ENCODE results near the gene DOK7.

DNA sequence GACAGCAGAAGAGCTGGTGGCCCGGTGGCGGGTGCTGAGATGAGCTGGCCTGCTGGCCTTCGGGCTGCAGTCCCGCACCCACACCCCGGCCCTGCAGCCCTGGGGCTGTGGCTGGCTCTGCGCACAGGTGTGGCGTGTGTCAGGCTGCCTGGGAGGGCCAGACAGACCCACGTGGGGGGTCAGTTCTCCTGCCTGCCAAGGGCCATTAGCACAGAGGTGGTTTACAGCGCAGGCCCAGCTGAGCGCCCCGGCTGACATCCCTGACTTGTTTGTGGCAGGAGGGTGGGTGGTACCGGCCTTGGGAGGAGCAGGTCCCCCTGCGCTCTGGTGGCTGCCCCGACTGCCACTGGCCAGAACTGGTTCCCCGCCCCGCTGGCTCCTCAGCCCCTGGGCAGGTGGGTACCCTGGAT, 30.7 kb upstream of the DOK7 start:
- TF ChIP-seq, protein P1, sequence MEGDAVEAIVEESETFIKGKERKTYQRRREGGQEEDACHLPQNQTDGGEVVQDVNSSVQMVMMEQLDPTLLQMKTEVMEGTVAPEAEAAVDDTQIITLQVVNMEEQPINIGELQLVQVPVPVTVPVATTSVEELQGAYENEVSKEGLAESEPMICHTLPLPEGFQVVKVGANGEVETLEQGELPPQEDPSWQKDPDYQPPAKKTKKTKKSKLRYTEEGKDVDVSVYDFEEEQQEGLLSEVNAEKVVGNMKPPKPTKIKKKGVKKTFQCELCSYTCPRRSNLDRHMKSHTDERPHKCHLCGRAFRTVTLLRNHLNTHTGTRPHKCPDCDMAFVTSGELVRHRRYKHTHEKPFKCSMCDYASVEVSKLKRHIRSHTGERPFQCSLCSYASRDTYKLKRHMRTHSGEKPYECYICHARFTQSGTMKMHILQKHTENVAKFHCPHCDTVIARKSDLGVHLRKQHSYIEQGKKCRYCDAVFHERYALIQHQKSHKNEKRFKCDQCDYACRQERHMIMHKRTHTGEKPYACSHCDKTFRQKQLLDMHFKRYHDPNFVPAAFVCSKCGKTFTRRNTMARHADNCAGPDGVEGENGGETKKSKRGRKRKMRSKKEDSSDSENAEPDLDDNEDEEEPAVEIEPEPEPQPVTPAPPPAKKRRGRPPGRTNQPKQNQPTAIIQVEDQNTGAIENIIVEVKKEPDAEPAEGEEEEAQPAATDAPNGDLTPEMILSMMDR (IDR thresholded peaks at IDR 0.05; ENCODE audit: low read depth, low read length, missing input control) = no peak
- TF ChIP-seq SP1 (IDR thresholded peaks at IDR 0.05) (no peak), GABPA (IDR thresholded peaks at IDR 0.05 in 1 of 2, conservative IDR thresholded peaks at IDR 0.05 in 1 of 2) (no peak), HNF4G (IDR thresholded peaks at IDR 0.05) (no peak), FOXA1 (IDR thresholded peaks at IDR 0.05) (no peak), FOXA2 (IDR thresholded peaks at IDR 0.05) (no peak), YY1 (IDR thresholded peaks at IDR 0.05) (no peak), TAF1 (conservative IDR thresholded peaks at IDR 0.05) (no peak), RXRA (IDR thresholded peaks at IDR 0.05) (no peak), RAD21 (IDR thresholded peaks at IDR 0.05) (no peak), ATF3 (IDR thresholded peaks at IDR 0.05) (no peak)
- TF ChIP-seq, protein P2, sequence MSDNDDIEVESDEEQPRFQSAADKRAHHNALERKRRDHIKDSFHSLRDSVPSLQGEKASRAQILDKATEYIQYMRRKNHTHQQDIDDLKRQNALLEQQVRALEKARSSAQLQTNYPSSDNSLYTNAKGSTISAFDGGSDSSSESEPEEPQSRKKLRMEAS (IDR thresholded peaks at IDR 0.05) = no peak
